HCT116 (cell line): ENCODE data around the gene NEDD4L.

Experiments
- CBX3 ChIP-seq: IDR thresholded peaks from 2 replicates; pipeline ENCODE4 v1.6.1; 2012; ENCODE audit warnings: low read depth
- CEBPB ChIP-seq: IDR thresholded peaks from 2 replicates; pipeline ENCODE4 v1.6.1; 2012; ENCODE audit warnings: low read depth
- CTCF ChIP-seq, 3 experiments: fragments of 200-600 bp in 1 of 3; sonication (generic) in 1 of 3; IDR thresholded peaks in 2 of 3; conservative IDR thresholded peaks in 1 of 3; 2 replicates each; pipeline ENCODE4 v1.5.1; 2012 to 2017; ENCODE audit warnings: low read depth in 2 of 3, low read length in 2 of 3, antibody characterized with exemption in 1 of 3, borderline replicate concordance in 1 of 3, control low read depth in 1 of 3, mild to moderate bottlenecking in 1 of 3, mixed read lengths in 1 of 3, mixed run types in 1 of 3, moderate library complexity in 1 of 3; ENCODE audit not compliant: insufficient read depth in 1 of 3
- EZH2 ChIP-seq: fragments of 200-600 bp; sonication (generic); IDR thresholded peaks from 2 replicates; pipeline ENCODE4 v1.6.1; 2017; ENCODE audit warnings: antibody characterized with exemption, mixed run types
- FOSL1 ChIP-seq: IDR thresholded peaks from 2 replicates; pipeline ENCODE4 v1.6.1; 2012; ENCODE audit warnings: low read depth
- JUND ChIP-seq: IDR thresholded peaks from 2 replicates; pipeline ENCODE4 v1.6.1; 2012
- POLR2A ChIP-seq: IDR thresholded peaks from 2 replicates; pipeline ENCODE4 v1.7.0; 2011; ENCODE audit warnings: borderline replicate concordance; ENCODE audit not compliant: insufficient read depth, insufficient read length; ENCODE audit errors: extremely low read depth
- POLR2AphosphoS5 ChIP-seq: IDR thresholded peaks from 2 replicates; pipeline ENCODE4 v1.6.1; 2011; ENCODE audit warnings: mild to moderate bottlenecking, low read depth, low read length, moderate library complexity
- REST ChIP-seq: IDR thresholded peaks from 2 replicates; pipeline ENCODE4 v1.6.1; 2012; ENCODE audit warnings: low read depth
- YY1 ChIP-seq: IDR thresholded peaks from 2 replicates; pipeline ENCODE4 v1.6.1; 2011; ENCODE audit warnings: low read length, low read depth, moderate library complexity, mild to moderate bottlenecking; ENCODE audit not compliant: insufficient replicate concordance; ENCODE audit errors: extremely low read depth
- ZFX ChIP-seq: fragments of 450-650 bp; IDR thresholded peaks from 2 replicates; pipeline ENCODE4 v1.6.1; 2017
- ZNF274 ChIP-seq: fragments of 200-500 bp; sonication (Bioruptor generic); IDR thresholded peaks from 2 replicates; pipeline ENCODE4 v1.6.1; 2014; ENCODE audit warnings: mild to moderate bottlenecking, low read depth, low read length, inconsistent platforms

- no peak for TF ChIP-seq EZH2
- no peak for TF ChIP-seq CTCF (IDR thresholded peaks at IDR 0.05 in 2 of 3, conservative IDR thresholded peaks at IDR 0.05 in 1 of 3; ENCODE audit: borderline replicate concordance in 1 of 3, insufficient read depth in 1 of 3, low read depth in 2 of 3, low read length in 2 of 3)
- TF ChIP-seq YY1 = no peak
- TF ChIP-seq POLR2AphosphoS5 = no peak
- TF ChIP-seq REST = no peak
- no peak for TF ChIP-seq FOSL1
- no peak for TF ChIP-seq POLR2A
- TF ChIP-seq CEBPB = no peak
- TF ChIP-seq JUND = no peak
- no peak for TF ChIP-seq CBX3
- no peak for TF ChIP-seq ZFX
- no peak for TF ChIP-seq ZNF274
These were observed 148.5 kb downstream of the NEDD4L start for GRCh38 chr18:58192519-58192918.
